ENCODE data around the gene NOLC1.

Gene NOLC1

DNA sequence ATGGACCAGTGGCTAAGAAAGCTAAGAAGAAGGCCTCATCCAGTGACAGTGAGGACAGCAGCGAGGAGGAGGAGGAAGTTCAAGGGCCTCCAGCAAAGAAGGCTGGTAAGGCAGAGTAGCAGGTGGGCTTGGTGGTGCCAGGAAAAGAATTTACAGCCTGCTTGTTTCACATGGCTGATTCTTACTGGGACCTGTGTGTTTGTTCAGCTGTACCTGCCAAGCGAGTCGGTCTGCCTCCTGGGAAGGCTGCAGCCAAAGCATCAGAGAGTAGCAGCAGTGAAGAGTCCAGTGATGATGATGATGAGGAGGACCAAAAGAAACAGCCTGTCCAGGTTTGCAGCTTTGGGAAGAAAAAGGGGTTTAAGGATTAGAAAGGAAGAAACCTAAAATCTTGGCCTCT lies 5.0 kb downstream of the NOLC1 start:
- no peak for TF ChIP-seq EZH2 (IDR thresholded peaks at IDR 0.05; ENCODE audit: borderline replicate concordance, low read length)
- TF ChIP-seq, protein P1, sequence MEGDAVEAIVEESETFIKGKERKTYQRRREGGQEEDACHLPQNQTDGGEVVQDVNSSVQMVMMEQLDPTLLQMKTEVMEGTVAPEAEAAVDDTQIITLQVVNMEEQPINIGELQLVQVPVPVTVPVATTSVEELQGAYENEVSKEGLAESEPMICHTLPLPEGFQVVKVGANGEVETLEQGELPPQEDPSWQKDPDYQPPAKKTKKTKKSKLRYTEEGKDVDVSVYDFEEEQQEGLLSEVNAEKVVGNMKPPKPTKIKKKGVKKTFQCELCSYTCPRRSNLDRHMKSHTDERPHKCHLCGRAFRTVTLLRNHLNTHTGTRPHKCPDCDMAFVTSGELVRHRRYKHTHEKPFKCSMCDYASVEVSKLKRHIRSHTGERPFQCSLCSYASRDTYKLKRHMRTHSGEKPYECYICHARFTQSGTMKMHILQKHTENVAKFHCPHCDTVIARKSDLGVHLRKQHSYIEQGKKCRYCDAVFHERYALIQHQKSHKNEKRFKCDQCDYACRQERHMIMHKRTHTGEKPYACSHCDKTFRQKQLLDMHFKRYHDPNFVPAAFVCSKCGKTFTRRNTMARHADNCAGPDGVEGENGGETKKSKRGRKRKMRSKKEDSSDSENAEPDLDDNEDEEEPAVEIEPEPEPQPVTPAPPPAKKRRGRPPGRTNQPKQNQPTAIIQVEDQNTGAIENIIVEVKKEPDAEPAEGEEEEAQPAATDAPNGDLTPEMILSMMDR (IDR thresholded peaks at IDR 0.05; ENCODE audit: low read length) = no peak
- Histone ChIP-seq H3K79me2 (ENCODE audit: insufficient read depth, low read length) (peaks cover 36% of the 10 kb centered on the region), H3K27ac (ENCODE audit: low read depth, low read length, poor library complexity, severe bottlenecking) (no peak overlapping the region), H3K27me3 (ENCODE audit: insufficient read depth, low read length) (no peaks in the 10 kb centered on the region), H2AFZ (ENCODE audit: low read length) (no peak overlapping the region), H3K4me1 (ENCODE audit: insufficient read depth, low read length, severe bottlenecking) (peaks cover 5% of the 10 kb centered on the region), H3K4me3 (ENCODE audit: low read depth, low read length, poor library complexity, severe bottlenecking) (no peak overlapping the region), H3K9ac (ENCODE audit: low read length) (no peak overlapping the region), H3K36me3 (ENCODE audit: insufficient read depth, low read length) (peaks cover 74% of the 10 kb centered on the region), H3K9me2 (ENCODE audit: low read depth, low read length) (no peaks in the 10 kb centered on the region), H3F3A (ENCODE audit: insufficient read depth, low read length) (no peaks in the 10 kb centered on the region), H4K20me1 (ENCODE audit: insufficient read depth, low read length) (no peaks in the 10 kb centered on the region), H3K9me3 (ENCODE audit: low read length) (no peaks in the 10 kb centered on the region), H3K4me2 (ENCODE audit: low read length) (no peak overlapping the region)

DNA sequence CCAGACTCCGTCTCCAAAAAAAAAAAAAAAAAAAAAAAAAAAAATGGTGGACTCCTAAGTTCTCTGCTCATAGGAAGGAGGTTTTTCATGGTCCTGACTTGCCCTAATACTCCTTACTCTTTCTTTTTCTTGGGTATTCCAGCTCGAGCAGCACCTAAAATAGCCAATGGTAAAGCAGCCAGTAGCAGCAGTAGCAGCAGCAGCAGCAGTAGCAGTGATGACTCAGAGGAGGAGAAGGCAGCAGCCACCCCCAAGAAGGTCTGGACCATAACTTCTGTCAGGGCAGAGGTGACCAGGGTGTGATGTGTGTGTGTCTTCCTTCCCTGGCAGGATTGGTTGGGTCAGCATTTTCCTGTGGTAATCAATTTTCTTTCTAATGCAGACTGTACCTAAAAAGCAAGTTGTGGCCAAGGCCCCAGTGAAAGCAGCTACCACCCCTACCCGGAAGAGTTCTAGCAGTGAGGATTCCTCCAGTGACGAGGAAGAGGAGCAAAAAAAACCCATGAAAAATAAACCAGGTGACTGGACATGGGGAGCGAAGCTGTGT lies 6.9 kb downstream of the NOLC1 start:
- H3K27me3 ChIP-seq (ENCODE audit: insufficient read depth, low read length) = no peaks in the 10 kb centered on the region
- H3K4me3 ChIP-seq (ENCODE audit: low read depth, low read length, poor library complexity, severe bottlenecking) = no peak overlapping the region
- H2AFZ ChIP-seq (ENCODE audit: low read length) = no peak overlapping the region
- peaks cover 18% of the 10 kb centered on the region for H3K79me2 ChIP-seq (ENCODE audit: insufficient read depth, low read length)
- no peak overlapping the region for H3K4me2 ChIP-seq (ENCODE audit: low read length)
- H3K9ac ChIP-seq (ENCODE audit: low read length) = no peak overlapping the region
- no peaks in the 10 kb centered on the region for H3K4me1 ChIP-seq (ENCODE audit: insufficient read depth, low read length, severe bottlenecking)
- no peak overlapping the region for H3K27ac ChIP-seq (ENCODE audit: low read depth, low read length, poor library complexity, severe bottlenecking)
- no peaks in the 10 kb centered on the region for H3K9me2 ChIP-seq (ENCODE audit: low read depth, low read length)
- H3F3A ChIP-seq (ENCODE audit: insufficient read depth, low read length) = no peaks in the 10 kb centered on the region
- no peak for TF ChIP-seq EZH2 (IDR thresholded peaks at IDR 0.05; ENCODE audit: borderline replicate concordance, low read length)
- TF ChIP-seq, protein P1 (IDR thresholded peaks at IDR 0.05; ENCODE audit: low read length) = no peak
- H3K36me3 ChIP-seq (ENCODE audit: insufficient read depth, low read length) = peaks cover 92% of the 10 kb centered on the region
- no peaks in the 10 kb centered on the region for H3K9me3 ChIP-seq (ENCODE audit: low read length)
- no peaks in the 10 kb centered on the region for H4K20me1 ChIP-seq (ENCODE audit: insufficient read depth, low read length)

- Histone ChIP-seq H3K79me2 (ENCODE audit: insufficient read depth, low read length) (peaks cover 11% of the 10 kb centered on the region; the same call in 1 of the 2 replicates), H3K9me2 (ENCODE audit: low read depth, low read length) (no peaks in the 10 kb centered on the region), H3K9ac (ENCODE audit: low read length) (no peak overlapping the region), H3K4me3 (ENCODE audit: low read depth, low read length, poor library complexity, severe bottlenecking) (no peak overlapping the region), H3K27ac (ENCODE audit: low read depth, low read length, poor library complexity, severe bottlenecking) (no peak overlapping the region), H3K9me3 (ENCODE audit: low read length) (no peaks in the 10 kb centered on the region), H3F3A (ENCODE audit: insufficient read depth, low read length) (no peaks in the 10 kb centered on the region), H3K4me2 (ENCODE audit: low read length) (no peak overlapping the region), H3K27me3 (ENCODE audit: insufficient read depth, low read length) (no peaks in the 10 kb centered on the region), H4K20me1 (ENCODE audit: insufficient read depth, low read length) (no peaks in the 10 kb centered on the region), H3K36me3 (ENCODE audit: insufficient read depth, low read length) (peaks cover 86% of the 10 kb centered on the region), H3K4me1 (ENCODE audit: insufficient read depth, low read length, severe bottlenecking) (no peaks in the 10 kb centered on the region), H2AFZ (ENCODE audit: low read length) (no peak overlapping the region)
- TF ChIP-seq EZH2 (IDR thresholded peaks at IDR 0.05; ENCODE audit: borderline replicate concordance, low read length) = no peak
- TF ChIP-seq, protein P1 (IDR thresholded peaks at IDR 0.05; ENCODE audit: low read length) = no peak
These were observed 7.6 kb downstream of the NOLC1 start for GRCh38 chr10:102159831-102160230.

All from OCI-LY1 (cell line).